GM19467 (cell line): ENCODE measurements around the gene KIF18A.
A peak's percentile ranks its signal among the peaks of the same experiment; 100 is the strongest.
"Not testable (repeated sequence)": the region's sequence is repeated elsewhere in the genome, so short reads cannot be mapped to it uniquely, and the experiment has no call there.

Experiments
- ATAC-seq: cut with Tn5 transposase; IDR thresholded peaks from one replicate; pipeline ENCODE4 v1.9.1; 2021; ENCODE audit warnings: mild to moderate bottlenecking, moderate library complexity; ENCODE audit not compliant: unreplicated experiment

Gene KIF18A

DNA sequence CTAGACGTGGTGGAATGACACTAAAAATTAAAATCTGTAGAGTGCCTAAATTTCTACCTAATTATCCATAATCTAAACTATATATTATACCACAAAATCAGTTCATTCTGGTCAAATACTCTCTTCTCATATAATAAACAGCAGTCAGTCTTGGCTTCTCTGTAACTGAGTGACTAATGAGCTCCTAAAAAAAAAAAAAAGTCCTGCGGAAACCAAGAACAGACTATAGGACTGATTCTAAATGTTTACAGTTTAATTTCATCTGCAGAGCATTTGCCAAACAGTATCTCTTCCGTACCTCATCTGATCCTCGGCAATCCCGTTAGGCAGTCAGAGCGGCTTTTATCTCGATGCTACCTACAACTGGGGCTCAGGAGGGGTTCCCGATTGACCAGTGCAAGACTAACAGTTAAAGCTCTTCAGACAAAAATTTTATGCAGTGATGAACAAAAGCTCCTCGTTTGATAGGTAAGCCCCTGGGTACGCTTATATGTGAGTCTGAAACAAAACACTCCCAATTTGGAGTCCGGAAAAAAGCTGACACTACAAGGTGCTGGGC, 686 bp downstream of the KIF18A start:
- peak; percentile 1 for ATAC-seq

DNA sequence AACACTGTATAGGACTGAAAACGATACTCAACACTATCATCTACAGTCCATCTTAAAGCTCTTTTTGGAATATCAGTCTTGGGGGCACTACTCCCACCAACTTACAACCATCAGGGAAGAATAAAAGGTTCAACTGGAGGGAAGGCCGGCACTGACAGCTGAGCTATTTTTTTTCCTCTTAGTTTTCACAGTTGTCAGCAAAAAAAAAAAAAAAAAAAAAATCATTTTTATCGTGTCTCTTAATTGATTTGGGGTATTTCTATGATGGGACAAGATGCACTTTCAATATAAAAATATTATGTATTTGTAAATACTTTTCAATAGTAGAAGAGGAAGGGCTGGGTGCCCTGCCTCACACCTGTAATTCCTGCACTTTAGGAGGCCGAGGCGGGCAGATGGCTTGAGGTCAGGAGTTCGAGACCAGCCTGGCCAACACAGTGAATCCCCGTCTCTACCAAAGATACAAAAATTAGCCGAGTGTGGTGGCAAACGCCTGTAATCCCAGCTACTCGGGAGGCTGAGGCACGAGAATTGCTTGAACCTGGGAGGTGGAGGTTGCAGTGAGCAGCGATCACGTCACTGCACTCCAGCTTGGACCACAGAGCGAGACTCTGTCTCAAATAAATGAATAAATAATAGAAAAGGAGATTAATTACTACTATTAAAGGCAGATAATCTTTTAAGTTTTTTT, 1.5 kb downstream of the KIF18A start:
- ATAC-seq: no peak

DNA sequence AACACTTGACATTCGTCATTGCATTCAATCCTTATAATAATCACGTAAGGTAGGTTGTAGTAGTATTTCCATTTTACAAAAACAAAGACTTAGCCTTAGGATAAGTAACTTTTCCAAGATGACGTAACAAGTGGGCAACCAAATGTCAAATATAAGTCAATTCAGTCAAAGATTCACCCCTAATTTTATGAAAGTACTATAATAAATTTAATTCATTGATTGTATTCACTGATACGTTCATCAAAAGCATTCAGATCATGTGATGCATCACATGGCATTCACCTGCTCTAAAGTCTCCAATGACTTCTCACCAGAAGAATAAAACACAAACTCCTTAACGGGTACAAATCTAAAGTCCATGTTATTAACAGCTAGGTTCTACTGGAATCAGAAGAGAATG, 2.1 kb downstream of the KIF18A start:
- no peak for ATAC-seq

DNA sequence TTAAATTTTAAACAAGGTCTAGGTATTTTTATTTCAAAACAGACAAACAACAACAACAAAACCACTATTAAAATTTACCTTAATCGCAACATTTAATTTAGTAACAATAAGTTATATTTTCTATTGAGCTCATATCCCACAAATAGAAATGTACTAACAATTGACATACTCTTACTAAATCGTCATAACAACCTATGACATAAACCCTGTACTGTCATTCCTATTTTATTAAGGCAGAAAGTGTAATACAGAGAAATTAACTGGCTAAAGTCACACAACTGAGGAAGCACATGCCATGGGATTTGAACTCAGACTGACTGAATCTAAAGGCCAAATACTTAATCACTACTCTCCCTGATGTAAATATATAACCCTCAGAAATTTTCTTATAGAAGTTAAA, 3.0 kb downstream of the KIF18A start:
- ATAC-seq: no peak

DNA sequence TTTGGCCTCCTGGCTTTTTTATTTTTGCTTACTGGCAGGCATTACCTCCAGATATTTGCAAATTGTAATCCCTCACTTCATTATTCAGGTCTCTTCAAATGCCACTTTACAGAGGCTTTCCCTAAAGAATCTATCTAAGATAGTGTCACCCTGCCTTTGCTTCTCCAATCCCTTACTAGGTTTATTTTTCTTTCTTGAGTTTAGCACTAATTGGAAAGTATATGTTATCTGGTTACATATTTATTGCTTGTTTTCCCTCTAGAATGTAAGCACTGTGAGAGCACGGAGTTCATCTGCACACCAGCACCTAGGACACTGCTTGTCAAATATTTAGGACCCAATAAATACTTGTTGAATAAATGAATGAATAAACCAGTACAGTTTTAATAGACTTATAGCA, 3.5 kb downstream of the KIF18A start:
- ATAC-seq: no peak

DNA sequence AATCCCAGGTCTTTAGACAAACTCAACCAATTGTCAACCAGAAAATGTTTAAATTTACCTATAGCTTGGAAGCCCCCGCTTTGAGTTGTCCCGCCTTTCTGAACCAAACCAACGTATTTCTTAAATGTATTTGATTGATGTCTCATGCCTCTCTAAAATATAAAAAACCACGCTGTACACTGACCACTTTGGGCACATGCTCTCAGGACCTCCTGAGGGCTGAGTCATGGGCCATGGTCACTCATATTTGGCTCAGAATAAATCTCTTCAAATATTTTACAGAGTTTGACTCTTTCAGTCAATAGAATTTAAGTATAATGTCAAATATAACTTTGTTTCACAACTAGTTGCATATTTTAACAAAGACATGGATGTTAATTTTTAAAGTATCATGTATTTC, 5.7 kb downstream of the KIF18A start:
- not testable (repeated sequence) for ATAC-seq

DNA sequence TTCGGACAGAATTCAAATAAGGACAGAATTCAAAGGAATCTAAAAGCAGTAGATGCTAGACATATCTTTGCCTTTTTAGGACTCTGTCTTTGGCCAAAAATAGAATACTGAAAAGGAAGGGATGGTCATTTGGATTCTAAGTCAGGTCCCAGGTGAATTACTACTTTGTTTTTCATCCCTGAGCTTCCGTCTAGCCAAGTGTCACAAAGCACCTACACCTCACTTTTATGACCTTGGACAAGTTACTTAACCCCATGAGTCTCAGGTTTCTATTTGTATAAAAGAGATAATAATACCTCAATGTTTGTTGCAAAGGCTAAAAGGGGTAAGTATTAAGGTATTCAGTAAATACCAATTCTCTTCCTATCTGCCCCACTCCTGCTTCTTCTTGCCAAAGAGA, 7.3 kb downstream of the KIF18A start:
- no peak for ATAC-seq

DNA sequence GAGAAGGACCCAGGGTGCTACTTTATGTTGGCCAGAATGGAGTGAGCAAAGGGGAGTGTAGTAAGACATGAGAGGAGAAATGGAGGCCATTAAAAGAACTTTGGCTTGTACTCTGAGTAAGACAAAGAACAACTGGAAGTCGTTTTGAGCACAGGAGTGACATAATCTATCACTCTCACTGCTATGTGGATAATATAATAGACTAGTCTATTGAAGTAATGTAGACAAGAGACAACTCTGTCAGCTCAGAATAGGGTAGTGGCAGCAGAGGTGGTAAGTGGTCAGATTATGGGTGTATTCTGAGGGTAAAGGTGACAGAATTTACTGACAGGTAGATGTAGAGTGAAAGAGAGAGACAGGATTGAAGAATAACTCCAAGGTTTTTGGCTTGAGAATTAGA, 8.2 kb downstream of the KIF18A start:
- ATAC-seq: no peak

DNA sequence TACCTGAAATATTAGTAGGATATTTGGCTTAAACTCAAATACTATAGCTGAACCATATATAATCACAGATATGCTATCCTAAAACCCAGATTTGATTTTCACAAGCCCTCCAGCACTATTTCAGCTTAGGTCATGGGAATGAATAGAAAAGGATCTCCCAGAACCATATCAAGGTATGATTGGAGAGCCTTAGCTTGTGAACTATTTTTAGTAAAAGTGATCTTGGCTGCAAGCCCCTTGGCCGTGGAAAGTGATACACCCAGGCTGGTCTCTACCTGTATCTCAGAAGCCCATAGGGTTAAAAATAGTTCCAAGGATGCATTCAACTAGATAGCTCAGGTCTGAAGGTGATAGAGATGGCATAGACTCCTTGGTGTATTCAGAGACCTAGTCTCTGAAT, 9.7 kb downstream of the KIF18A start:
- ATAC-seq: no peak

DNA sequence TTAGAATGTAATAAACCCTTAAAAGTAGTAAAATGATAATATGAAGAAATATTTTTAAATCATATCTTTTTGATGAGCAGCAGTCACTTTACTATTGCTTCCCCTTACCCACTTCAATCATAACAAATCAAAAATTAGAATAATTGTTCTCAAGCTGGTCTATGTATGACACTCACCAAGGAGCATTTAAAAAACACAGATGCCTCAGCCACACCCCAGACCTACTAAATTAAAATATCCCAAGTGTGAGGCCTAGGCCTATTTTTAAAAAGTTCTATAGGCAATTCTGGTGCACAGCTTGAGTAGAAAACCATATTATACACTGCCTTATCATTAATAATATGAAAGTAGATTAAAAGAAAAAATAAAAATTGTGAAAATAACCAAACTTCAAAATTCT, 15.2 kb downstream of the KIF18A start:
- ATAC-seq: no peak

DNA sequence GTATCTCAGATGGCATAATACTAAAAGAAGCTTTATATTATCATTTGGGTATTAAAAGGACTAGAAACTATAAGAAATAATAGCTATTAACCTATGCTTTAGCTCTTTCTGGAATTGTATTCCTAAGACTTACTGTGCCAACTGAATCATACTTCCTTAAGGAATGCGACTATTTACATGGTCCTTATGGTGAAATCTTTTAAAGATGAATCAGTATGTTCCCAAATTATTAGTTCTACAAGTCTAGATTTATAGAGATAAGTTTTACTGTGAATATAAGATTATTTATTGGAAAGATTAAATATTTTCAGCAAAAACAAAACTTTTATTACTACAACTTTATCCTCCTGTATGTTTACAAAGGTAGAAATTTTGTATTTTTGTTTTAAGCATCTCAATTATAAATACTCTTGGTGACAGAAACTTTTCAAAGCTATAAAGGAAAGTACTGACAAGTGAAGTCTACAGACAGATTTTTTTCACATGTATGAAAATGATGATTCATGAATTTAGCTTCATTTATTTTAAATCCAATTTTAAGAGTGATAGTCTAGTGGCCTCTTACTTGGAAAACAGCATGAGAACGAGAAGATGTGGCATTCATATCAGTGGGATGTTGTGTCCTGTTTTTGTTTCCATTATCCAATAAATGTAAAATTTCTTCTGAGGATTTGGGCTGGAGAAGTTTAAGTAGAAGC, 17.8 kb downstream of the KIF18A start:
- ATAC-seq: no peak

DNA sequence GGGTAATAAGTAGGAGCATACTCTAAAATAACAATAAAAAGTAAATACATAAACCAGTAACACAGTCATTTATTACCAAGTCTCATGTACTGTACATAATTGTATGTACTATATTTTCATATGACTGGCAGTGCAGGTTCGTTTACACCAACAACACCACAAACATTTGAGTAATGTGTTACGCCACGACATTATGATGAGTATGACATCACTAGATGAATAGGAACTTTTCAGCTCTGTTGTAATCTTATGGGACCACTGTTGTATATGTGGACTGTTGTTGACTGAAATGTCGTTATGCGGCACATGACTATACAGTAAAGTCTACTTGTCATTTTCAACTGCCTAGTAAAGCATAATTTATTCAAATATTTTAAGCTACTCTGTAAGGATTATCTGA, 18.6 kb downstream of the KIF18A start:
- no peak for ATAC-seq

DNA sequence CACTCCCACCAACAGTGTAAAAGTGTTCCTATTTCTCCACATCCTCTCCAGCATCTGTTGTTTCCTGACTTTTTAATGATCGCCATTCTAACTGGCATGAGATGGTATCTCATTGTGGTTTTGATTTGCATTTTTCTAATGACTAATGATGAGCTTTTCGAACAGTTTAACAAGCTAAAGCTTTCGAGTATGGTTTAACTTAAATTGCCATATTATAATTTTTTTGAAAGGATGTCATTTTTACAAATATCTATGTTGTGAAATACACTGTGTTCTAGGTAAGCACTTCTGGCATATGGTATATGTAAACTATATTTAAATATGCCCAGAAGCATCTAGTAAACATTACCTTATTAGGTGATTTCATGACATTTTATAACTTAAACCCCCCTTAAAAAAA, 20.3 kb downstream of the KIF18A start:
- ATAC-seq: not testable (repeated sequence)

DNA sequence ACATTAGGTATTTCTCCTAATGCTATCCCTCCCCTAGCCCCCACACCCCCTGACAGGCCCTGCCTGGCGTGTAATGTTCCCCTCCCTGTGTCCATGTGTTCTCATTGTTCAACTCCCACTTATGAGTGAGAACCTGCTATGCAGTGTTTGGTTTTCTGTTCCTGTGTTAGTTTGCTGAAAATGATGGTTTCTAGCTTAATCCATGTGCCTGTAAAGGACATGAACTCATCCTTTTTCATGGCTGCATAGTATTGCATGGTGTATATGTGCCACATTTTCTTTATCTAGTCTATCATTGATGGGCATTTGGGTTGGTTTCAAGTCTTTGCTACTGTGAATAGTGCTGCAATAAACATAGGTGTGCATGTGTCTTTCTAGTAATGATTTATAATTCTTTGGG, 20.8 kb downstream of the KIF18A start:
- not testable (repeated sequence) for ATAC-seq

DNA sequence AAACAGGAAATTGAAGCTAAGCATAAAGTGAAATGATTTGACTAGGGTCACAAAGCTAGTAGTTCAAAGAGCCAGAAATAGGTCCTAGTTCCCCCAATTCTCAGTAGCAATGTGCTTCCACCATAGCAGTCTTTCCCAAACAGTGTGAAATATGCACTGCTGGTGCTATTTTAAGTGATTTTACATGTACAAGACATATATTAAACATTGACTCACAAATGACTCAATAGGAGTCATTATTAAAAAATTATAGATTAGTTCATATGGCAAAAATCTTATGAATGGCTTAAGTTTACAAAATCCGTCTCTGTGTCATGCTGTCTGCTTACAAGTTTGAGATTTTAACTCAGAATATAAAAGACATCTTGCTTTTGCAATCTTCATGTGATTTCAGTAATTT, 21.4 kb downstream of the KIF18A start:
- no peak for ATAC-seq

DNA sequence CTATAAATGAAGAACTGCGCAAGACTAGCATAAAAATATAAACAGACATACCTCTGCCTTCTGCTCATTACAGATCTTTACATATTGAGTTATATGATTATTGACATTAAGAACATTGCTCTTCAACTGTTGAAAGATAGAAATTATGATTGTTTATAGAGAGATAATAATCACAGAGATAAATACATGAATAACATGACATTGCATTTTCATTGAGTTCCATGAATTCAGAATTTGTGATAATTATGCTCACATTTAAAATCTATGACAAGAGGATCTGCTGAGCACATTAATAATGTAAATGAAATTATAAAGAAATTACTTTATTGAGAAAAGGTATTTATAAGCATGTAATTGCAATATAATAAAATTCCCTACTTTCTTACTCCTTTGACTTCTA, 24.8 kb downstream of the KIF18A start:
- no peak for ATAC-seq

DNA sequence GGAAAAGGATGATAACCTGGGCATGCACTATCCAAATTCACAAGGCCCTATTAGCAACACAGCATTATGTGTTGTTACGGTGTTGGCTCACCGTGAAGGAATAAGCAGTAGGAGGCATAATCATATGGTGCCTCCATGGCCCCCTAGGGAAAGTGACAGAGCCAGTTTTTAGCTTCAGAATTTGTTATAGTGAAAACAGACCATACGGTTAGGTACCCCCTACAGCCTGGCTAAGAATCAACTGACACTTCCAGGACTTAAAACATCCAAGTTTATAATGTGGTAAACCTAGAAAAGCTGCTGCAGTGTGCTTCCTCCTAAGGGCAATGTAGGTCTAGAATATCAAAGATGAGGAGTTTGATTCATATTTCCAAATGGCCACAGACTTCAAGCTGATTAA, 30.4 kb downstream of the KIF18A start:
- ATAC-seq: no peak

DNA sequence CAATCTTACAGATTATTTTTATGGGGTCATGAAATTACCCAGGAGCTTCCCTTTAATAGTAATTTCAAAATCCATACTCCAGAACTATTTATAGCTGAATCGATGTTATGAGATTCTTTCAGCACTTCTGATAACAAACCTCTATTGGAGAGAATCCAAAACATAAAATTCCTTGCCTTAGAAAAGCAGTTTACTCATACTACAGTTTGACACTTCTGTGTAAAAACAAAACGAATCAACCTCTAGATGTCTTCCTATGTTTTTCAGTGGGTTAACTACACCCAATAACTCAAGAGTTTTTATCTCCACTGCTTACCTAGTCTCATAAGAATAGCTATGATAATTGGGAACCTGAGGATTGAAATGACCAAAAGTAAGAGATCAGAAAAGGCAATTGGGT, 35.6 kb downstream of the KIF18A start:
- no peak for ATAC-seq

DNA sequence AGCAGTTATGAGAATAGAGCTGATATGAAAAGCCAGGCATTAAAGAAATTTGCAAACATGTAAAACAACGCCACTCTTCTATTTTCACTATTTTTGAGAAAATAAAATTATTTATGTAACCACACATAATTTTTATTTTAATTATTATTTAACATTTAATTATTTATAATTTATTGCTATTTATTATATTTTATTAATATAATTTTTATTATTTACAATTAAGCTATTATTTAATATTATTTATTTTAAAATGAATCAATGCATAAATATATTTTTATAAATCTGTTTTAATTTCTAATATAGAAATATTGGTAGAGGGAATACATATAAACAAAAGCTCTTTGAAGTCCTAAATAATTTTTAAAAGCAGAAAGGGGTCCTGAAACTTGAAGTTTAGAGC, 36.7 kb downstream of the KIF18A start:
- no peak for ATAC-seq

DNA sequence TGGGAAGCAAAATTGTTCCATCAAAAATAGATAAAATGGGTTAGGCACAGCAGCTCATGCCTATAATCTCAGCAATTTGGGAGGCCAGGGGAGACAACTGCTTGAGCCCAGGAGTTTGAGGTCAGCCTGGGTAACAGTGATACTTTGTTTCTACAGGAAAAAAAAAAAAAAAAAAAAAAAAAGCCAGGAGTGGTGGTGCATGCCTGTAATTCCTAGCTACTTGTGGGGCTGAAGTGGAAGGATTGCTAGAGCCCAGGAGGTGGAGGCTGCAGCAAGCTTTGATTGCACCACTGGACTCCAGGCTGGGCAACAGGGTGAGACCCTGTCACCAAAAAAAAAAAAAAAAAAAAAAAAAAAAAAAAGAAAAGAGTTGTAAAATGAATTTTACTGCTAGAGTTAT, 49.6 kb downstream of the KIF18A start:
- no peak for ATAC-seq

DNA sequence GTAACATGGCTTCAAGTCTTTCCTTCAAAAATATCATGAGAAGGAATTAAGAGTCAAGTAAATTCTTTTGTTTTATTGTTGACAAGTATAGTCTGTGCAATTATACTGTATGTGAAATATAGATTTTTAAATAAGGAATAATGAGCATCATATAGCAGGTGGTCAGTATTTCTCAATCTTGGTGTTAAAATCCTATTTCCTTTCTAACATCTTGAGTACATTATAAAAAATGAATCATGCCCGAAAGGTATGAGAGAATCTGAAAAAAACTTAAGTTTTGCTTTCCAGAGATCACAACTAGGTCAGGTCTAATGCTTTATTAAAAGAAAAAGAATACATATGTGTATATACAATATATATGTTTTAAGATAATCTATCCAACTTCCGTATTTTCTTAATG, 53.1 kb downstream of the KIF18A start:
- ATAC-seq: no peak
